GM10266 (cell line): ENCODE results near the gene ZNF768.
"Not testable (repeated sequence)": the region's sequence is repeated elsewhere in the genome, so short reads cannot be mapped to it uniquely, and the experiment has no call there.

ENCODE experiments used
- DNase-seq: peaks from one replicate; pipeline ENCODE4 v3.0.0; 2012; ENCODE audit errors: extremely low spot score
- CTCF ChIP-seq: IDR thresholded peaks from 2 replicates; pipeline ENCODE4 v1.5.1; 2012; ENCODE audit warnings: mild to moderate bottlenecking, low read depth; ENCODE audit not compliant: control insufficient read depth, insufficient read depth; ENCODE audit errors: missing control alignments

ZNF768 gene

DNA sequence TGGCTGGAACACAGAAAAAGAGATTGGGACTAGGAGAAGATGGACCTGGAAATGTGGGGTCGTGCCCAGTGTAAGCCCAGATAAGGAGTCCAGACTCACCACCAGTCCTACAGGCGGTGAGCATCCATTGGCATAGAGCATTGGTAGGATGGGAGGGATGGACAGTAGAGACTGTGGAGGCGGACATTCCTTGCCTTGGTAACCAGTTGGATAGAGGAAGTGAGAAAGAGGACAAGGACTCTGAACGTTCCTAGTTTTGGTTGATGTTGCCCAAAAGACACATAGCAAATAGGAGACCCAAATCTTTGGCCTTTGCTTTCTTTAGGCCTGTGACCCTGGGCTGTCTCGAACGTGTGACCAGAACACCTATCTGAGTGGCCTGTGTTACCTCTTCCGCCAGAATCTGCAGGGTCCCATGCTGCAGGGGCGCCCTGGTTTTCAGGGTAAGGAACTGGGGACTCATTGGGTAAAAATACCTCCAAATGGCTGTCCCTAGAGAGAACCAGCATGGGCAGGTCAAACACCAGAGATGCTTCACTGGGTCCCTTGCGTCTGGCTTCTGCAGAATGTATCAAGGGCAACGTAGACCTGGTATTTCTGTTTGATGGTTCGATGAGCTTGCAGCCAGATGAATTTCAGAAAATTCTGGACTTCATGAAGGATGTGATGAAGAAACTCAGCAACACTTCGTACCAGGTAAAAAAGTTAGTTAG, 47.4 kb downstream of the ZNF768 start:
- no peak for TF ChIP-seq CTCF
- no peak for DNase-seq

- not testable (repeated sequence) for DNase-seq
Observed at GRCh38 chr16:30477773-30478172, 48.6 kb downstream of the ZNF768 start.

DNA sequence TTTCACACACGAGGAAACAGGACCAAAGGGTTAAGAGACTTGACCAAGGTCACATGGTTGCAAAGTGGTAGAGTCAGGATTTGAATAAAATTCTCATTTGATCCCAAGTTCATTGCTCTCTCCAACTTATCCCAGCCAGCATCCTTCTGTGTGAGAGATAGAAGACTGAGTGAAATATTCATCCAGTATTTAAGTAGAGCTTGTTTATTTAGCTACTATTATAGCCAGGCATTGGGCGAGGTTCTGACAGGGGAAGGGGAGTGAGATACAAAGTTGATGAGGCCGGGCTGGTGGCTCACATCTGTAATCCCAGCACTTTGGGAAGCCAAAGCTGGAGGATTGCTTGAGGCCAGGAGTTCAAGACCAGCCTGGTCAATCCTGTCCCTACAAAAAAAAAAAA, 49.4 kb downstream of the ZNF768 start:
- DNase-seq: no peak
- no peak for TF ChIP-seq CTCF

- no peak for TF ChIP-seq CTCF
- no peak for DNase-seq
Observed at GRCh38 chr16:30474684-30475083, 51.7 kb downstream of the ZNF768 start.

GRCh38 chr16:30474074-30474452, 52.3 kb downstream of the ZNF768 start:
- TF ChIP-seq CTCF: no peak
- DNase-seq: no peak
